Testis (tissue), 3 donors: ENCODE measurements around the gene CACNB2. TPM values are rescaled to one million over a fixed set of nuclear protein-coding genes. Genes with fewer than 3 reads are reported as not detected.
A peak's percentile ranks its signal among the peaks of the same experiment; 100 is the strongest.

Experiments used
- DNase-seq: peaks from one replicate; pipeline ENCODE4 v3.0.0-alpha.2; 2019
- H3K27ac ChIP-seq, 2 donors: fragments of 200-600 bp; sonication (generic); one replicate each; pipeline ENCODE4 v1.5.1; 2019
- H3K27me3 ChIP-seq: fragments of 200-600 bp; sonication (generic); one replicate; pipeline ENCODE4 v1.5.1; 2019
- H3K36me3 ChIP-seq: fragments of 200-600 bp; sonication (generic); one replicate; pipeline ENCODE4 v1.5.1; 2017; ENCODE audit warnings: low read depth; ENCODE audit errors: missing control alignments
- H3K4me1 ChIP-seq: fragments of 200-600 bp; sonication (generic); one replicate; pipeline ENCODE4 v1.5.1; 2019
- H3K4me3 ChIP-seq, 2 donors: fragments of 200-600 bp; sonication (generic); one replicate each; pipeline ENCODE4 v1.5.1; 2017 to 2019
- H3K9me3 ChIP-seq: fragments of 200-600 bp; sonication (generic); one replicate; pipeline ENCODE4 v1.5.1; 2017
- CTCF ChIP-seq, 3 experiments: fragments of 450-650 bp in 2 of 3; fragments of 200-600 bp in 1 of 3; sonication (generic) in 1 of 3; IDR thresholded peaks; one replicate each; pipeline ENCODE4 v1.5.1; 2016 to 2019; ENCODE audit warnings: antibody characterized with exemption in 3 of 3, mild to moderate bottlenecking in 2 of 3, moderate library complexity in 1 of 3
- POLR2A ChIP-seq: fragments of 450-650 bp; IDR thresholded peaks from one replicate; pipeline ENCODE4 v1.6.1; 2017; ENCODE audit warnings: antibody characterized with exemption, mild to moderate bottlenecking, moderate library complexity
- WGBS, 2 donors: methylation state at CpG; one replicate each; pipeline ENCODE4 v1.1.5; 2018; 5-methylcytosine and 5-hydroxymethylcytosine counted together
- intact Hi-C: fragments of 100-400 bp; cut with DNase I; formaldehyde crosslinking; loops from one replicate; pipeline ENCODE4 v1.15.1; 2023; ENCODE audit warnings: low total_unique reads
- polyA plus RNA-seq: library from polyadenylated mRNA; stranded (reverse); fragments of 350-450 nt; fragmentation: Illumina TruSeq; extraction: RNeasy Lipid Tissue Mini Kit (QIAGEN cat#74804); gene quantifications from one replicate; pipeline ENCODE4 v1.2.3, GENCODE V29; 2014; ENCODE audit warnings: low read depth, low replicate concordance; ENCODE audit not compliant: insufficient read depth
- total RNA-seq, 2 donors: library from RNA; depleted of rRNA; stranded (reverse); fragments of >200 nt; gene quantifications; one replicate each; pipeline ENCODE4 v1.2.3, GENCODE V29; 2016

Gene CACNB2
- total and polyA plus RNA-seq, 3 donors from 2014 or later, result 1.3 to 4.8 (median 1.4) TPM

- no peak overlapping the region for H3K27ac ChIP-seq
- H3K27me3 ChIP-seq, result no peaks in the 10 kb centered on the region
- TF ChIP-seq POLR2A (no peak), CTCF (IDR thresholded peaks at IDR 0.05) (no peak)
- WGBS, 2 donors, result 59 to 76% methylated on average over 4 of the region's 4 CpGs
- H3K4me3 ChIP-seq, result no peak overlapping the region
- no peaks in the 10 kb centered on the region for H3K4me1 ChIP-seq
- intact Hi-C loops, result no loop called here
- no peaks in the 10 kb centered on the region for H3K9me3 ChIP-seq
- DNase-seq, result no peak
- no peaks in the 10 kb centered on the region for H3K36me3 ChIP-seq
Measured at GRCh38 chr10:18134921-18135320, 5.3 kb upstream of the CACNB2 start.

- intact Hi-C loops, result no loop called here
- Histone ChIP-seq H3K27me3 (no peaks in the 10 kb centered on the region), H3K36me3 (no peaks in the 10 kb centered on the region), H3K4me3 (no peak overlapping the region), H3K9me3 (no peaks in the 10 kb centered on the region), H3K4me1 (no peaks in the 10 kb centered on the region), H3K27ac (no peak overlapping the region)
- 70 to 82% methylated on average over 8 of the region's 8 CpGs for WGBS, 2 donors
- no peak for DNase-seq
- TF ChIP-seq CTCF (IDR thresholded peaks at IDR 0.05), result no peak
- no peak for TF ChIP-seq POLR2A
Measured at GRCh38 chr10:18136073-18136791, 4.0 kb upstream of the CACNB2 start.

- Histone ChIP-seq H3K4me1 (no peaks in the 10 kb centered on the region), H3K9me3 (no peaks in the 10 kb centered on the region), H3K4me3 (no peak overlapping the region), H3K27ac (no peak overlapping the region), H3K36me3 (no peaks in the 10 kb centered on the region), H3K27me3 (no peaks in the 10 kb centered on the region)
- TF ChIP-seq POLR2A (no peak), CTCF (IDR thresholded peaks at IDR 0.05) (no peak)
- WGBS, 2 donors, result 91% methylated on average over 1 of the region's 1 CpG
- DNase-seq, result no peak
- intact Hi-C loops, result no loop called here
Measured at GRCh38 chr10:18137111-18137510, 3.1 kb upstream of the CACNB2 start.

- DNase-seq, result peak; percentile 19
- intact Hi-C loops, result no loop called here
- H3K27me3 ChIP-seq, result no peaks in the 10 kb centered on the region
- peak overlapping the region; percentile 66 to 67 for H3K4me3 ChIP-seq
- H3K4me1 ChIP-seq, result no peaks in the 10 kb centered on the region
- TF ChIP-seq POLR2A, result no peak
- no peak for TF ChIP-seq CTCF (IDR thresholded peaks at IDR 0.05)
- 4% methylated on average over 33 to 41 of the region's 41 CpGs for WGBS, 2 donors
- peak overlapping the region; percentile 69 to 78 for H3K27ac ChIP-seq
- H3K9me3 ChIP-seq, result no peaks in the 10 kb centered on the region
- no peaks in the 10 kb centered on the region for H3K36me3 ChIP-seq
Measured at GRCh38 chr10:18140957-18141845, 977 bp downstream of the CACNB2 start.
